GM12878 (cell line): ENCODE data around the gene SLC39A5.

Source experiments
- CREM ChIP-seq: IDR thresholded peaks from 2 replicates; pipeline ENCODE4 v1.6.1; 2014; ENCODE audit warnings: antibody characterized with exemption, low read depth
- ESRRA ChIP-seq: IDR thresholded peaks from 2 replicates; pipeline ENCODE4 v1.6.1; 2012; ENCODE audit warnings: mild to moderate bottlenecking, low read length, improper control_type of control experiment
- FOXM1 ChIP-seq: IDR thresholded peaks from 2 replicates; pipeline ENCODE4 v1.6.1; 2012; ENCODE audit warnings: low read depth, mild to moderate bottlenecking, inconsistent platforms, low read length, moderate library complexity
- HDAC6 ChIP-seq: fragments of 200-600 bp; sonication (generic); IDR thresholded peaks from one replicate; pipeline ENCODE4 v1.8.0; 2017; ENCODE audit warnings: antibody characterized with exemption; ENCODE audit not compliant: unreplicated experiment
- JUNB ChIP-seq: IDR thresholded peaks from 2 replicates; pipeline ENCODE4 v1.6.1; 2016; ENCODE audit warnings: antibody characterized with exemption, mild to moderate bottlenecking
- NFYB ChIP-seq: IDR thresholded peaks from 2 replicates; pipeline ENCODE4 v1.6.1; 2011; ENCODE audit warnings: low read depth, mild to moderate bottlenecking, low read length, improper control_type of control experiment, moderate library complexity; ENCODE audit not compliant: insufficient read depth
- POLR2A ChIP-seq: IDR thresholded peaks from 2 replicates; pipeline ENCODE4 v1.6.1; 2011; ENCODE audit warnings: low read depth, mild to moderate bottlenecking, low read length
- RAD51 ChIP-seq: fragments of 450-650 bp; IDR thresholded peaks from 2 replicates; pipeline ENCODE4 v1.6.1; 2016; ENCODE audit warnings: moderate library complexity, mild to moderate bottlenecking, inconsistent platforms
- SP1 ChIP-seq: IDR thresholded peaks from one replicate; pipeline ENCODE4 v1.6.1; 2011; ENCODE audit warnings: low read depth, low read length
- SREBF2 ChIP-seq: IDR thresholded peaks from 2 replicates; pipeline ENCODE4 v1.6.1; 2012; ENCODE audit warnings: mild to moderate bottlenecking, low read length
- TF ChIP-seq, protein P1 (sequence below): fragments of 450-650 bp; formaldehyde crosslinking; IDR thresholded peaks from 2 replicates; pipeline ENCODE4 v1.4.0; 2022; ENCODE audit warnings: mild to moderate bottlenecking, moderate library complexity
- TF ChIP-seq, protein P2 (sequence below), 3 experiments: IDR thresholded peaks in 2 of 3; conservative IDR thresholded peaks in 1 of 3; 2 replicates each; pipeline ENCODE4 v1.5.1; 2011; ENCODE audit warnings: low read depth in 3 of 3, low read length in 3 of 3, mild to moderate bottlenecking in 3 of 3, control low read depth in 2 of 3, moderate library complexity in 2 of 3, inconsistent platforms in 1 of 3, mixed read lengths in 1 of 3; ENCODE audit not compliant: control insufficient read depth in 2 of 3, insufficient read depth in 1 of 3; ENCODE audit errors: extremely low read depth in 1 of 3
- TF ChIP-seq, protein P3 (sequence below): IDR thresholded peaks from 2 replicates; pipeline ENCODE4 v1.6.1; 2012; ENCODE audit warnings: low read depth, low read length, improper control_type of control experiment

DNA sequence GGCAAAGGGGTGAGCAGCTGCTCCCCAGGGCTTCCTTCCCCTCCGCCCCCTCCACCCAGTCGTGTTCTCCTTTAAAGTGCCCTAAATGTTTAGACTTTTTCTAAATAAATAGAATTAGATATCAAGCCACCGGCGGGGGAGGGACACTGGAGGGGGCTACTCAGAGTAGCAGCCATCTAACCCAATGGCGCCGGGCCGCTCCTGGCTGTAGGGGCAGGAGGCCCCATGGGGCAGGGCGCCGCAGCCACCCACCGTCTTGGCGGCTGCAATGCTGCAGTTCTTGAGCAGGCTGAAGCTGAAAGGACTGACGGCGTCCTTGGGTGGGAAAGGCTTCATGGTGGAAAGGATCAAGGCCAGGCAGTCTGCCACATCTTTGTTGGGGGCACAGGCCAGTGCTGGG, 13.1 kb downstream of the SLC39A5 start:
- no peak for TF ChIP-seq HDAC6
- no peak for TF ChIP-seq POLR2A
- TF ChIP-seq, protein P1, sequence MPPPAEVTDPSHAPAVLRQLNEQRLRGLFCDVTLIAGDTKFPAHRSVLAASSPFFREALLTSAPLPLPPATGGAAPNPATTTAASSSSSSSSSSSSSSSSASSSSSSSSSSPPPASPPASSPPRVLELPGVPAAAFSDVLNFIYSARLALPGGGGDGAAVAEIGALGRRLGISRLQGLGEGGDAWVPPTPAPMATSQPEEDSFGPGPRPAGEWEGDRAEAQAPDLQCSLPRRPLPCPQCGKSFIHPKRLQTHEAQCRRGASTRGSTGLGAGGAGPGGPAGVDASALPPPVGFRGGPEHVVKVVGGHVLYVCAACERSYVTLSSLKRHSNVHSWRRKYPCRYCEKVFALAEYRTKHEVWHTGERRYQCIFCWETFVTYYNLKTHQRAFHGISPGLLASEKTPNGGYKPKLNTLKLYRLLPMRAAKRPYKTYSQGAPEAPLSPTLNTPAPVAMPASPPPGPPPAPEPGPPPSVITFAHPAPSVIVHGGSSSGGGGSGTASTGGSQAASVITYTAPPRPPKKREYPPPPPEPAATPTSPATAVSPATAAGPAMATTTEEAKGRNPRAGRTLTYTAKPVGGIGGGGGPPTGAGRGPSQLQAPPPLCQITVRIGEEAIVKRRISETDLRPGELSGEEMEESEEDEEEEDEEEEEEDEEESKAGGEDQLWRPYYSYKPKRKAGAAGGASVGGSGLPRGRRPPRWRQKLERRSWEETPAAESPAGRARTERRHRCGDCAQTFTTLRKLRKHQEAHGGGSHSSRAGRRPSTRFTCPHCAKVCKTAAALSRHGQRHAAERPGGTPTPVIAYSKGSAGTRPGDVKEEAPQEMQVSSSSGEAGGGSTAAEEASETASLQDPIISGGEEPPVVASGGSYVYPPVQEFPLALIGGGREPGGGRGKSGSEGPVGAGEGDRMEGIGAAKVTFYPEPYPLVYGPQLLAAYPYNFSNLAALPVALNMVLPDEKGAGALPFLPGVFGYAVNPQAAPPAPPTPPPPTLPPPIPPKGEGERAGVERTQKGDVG, result no peak
- no peak for TF ChIP-seq FOXM1
- TF ChIP-seq RAD51, result no peak
- TF ChIP-seq, protein P2, sequence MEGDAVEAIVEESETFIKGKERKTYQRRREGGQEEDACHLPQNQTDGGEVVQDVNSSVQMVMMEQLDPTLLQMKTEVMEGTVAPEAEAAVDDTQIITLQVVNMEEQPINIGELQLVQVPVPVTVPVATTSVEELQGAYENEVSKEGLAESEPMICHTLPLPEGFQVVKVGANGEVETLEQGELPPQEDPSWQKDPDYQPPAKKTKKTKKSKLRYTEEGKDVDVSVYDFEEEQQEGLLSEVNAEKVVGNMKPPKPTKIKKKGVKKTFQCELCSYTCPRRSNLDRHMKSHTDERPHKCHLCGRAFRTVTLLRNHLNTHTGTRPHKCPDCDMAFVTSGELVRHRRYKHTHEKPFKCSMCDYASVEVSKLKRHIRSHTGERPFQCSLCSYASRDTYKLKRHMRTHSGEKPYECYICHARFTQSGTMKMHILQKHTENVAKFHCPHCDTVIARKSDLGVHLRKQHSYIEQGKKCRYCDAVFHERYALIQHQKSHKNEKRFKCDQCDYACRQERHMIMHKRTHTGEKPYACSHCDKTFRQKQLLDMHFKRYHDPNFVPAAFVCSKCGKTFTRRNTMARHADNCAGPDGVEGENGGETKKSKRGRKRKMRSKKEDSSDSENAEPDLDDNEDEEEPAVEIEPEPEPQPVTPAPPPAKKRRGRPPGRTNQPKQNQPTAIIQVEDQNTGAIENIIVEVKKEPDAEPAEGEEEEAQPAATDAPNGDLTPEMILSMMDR (IDR thresholded peaks at IDR 0.05 in 2 of 3, conservative IDR thresholded peaks at IDR 0.05 in 1 of 3; ENCODE audit: control insufficient read depth in 2 of 3, extremely low read depth in 1 of 3, insufficient read depth in 1 of 3, low read depth in 3 of 3, low read length in 3 of 3), result no peak
- TF ChIP-seq, protein P3, sequence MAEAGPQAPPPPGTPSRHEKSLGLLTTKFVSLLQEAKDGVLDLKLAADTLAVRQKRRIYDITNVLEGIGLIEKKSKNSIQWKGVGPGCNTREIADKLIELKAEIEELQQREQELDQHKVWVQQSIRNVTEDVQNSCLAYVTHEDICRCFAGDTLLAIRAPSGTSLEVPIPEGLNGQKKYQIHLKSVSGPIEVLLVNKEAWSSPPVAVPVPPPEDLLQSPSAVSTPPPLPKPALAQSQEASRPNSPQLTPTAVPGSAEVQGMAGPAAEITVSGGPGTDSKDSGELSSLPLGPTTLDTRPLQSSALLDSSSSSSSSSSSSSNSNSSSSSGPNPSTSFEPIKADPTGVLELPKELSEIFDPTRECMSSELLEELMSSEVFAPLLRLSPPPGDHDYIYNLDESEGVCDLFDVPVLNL, result no peak
- no peak for TF ChIP-seq ESRRA
- no peak for TF ChIP-seq SP1
- TF ChIP-seq SREBF2, result no peak
- TF ChIP-seq CREM, result no peak
- TF ChIP-seq JUNB, result no peak
- TF ChIP-seq NFYB, result no peak
